Measurements from ENCODE around the gene NEUROG2.

GRCh38 chr4:112545346-112545745 lies 29.4 kb upstream of the NEUROG2 start:
- TF ChIP-seq CTCF (IDR thresholded peaks at IDR 0.05 in 4 of 5, conservative IDR thresholded peaks at IDR 0.05 in 1 of 5): no peak
- TF ChIP-seq POLR2A (IDR thresholded peaks at IDR 0.05): no peak

Measured in gastrocnemius medialis (tissue), 4 donors.